Endothelial cell (in vitro differentiated cells): ENCODE measurements around the gene SPTBN4. TPM values are rescaled to one million over a fixed set of nuclear protein-coding genes. Genes with fewer than 3 reads are reported as not detected.

Experiments used
- DNase-seq: peaks from one replicate; pipeline ENCODE4 v3.0.0; 2021; ENCODE audit warnings: low spot score
- H3K27ac Mint-ChIP-seq: one replicate; pipeline ENCODE4 v1.8.0; 2021; ENCODE audit warnings: mixed read lengths, inconsistent platforms; ENCODE audit not compliant: unreplicated experiment
- H3K27me3 Mint-ChIP-seq: one replicate; pipeline ENCODE4 v1.8.0; 2021; ENCODE audit warnings: mild to moderate bottlenecking, moderate library complexity, mixed read lengths, inconsistent platforms; ENCODE audit not compliant: unreplicated experiment
- H3K36me3 Mint-ChIP-seq: one replicate; pipeline ENCODE4 v1.8.0; 2021; ENCODE audit warnings: mild to moderate bottlenecking, low read depth, mixed read lengths, inconsistent platforms; ENCODE audit not compliant: unreplicated experiment
- H3K4me1 Mint-ChIP-seq: one replicate; pipeline ENCODE4 v1.8.0; 2021; ENCODE audit warnings: mild to moderate bottlenecking, mixed read lengths, inconsistent platforms; ENCODE audit not compliant: unreplicated experiment
- H3K4me3 Mint-ChIP-seq: one replicate; pipeline ENCODE4 v1.8.0; 2021; ENCODE audit warnings: mild to moderate bottlenecking, mixed read lengths, inconsistent platforms; ENCODE audit not compliant: unreplicated experiment
- H3K9me3 Mint-ChIP-seq: one replicate; pipeline ENCODE4 v1.8.0; 2021; ENCODE audit warnings: mixed read lengths, inconsistent platforms; ENCODE audit not compliant: unreplicated experiment
- CTCF ChIP-seq: fragments of 200-600 bp; sonication (generic); IDR thresholded peaks from one replicate; pipeline ENCODE4 v1.5.0; 2021; ENCODE audit warnings: antibody characterized with exemption; ENCODE audit not compliant: unreplicated experiment
- total RNA-seq: library from RNA; stranded (reverse); fragmentation: NEBNext Ultra II Directional; extraction: Animal tissue kit (Norgen Biotek cat#: 25700); gene quantifications from one replicate; pipeline ENCODE4 v1.2.1, GENCODE V29; 2021; ENCODE audit not compliant: unreplicated experiment

Gene SPTBN4
- total RNA-seq, 1 donor from 2014 or later = 0.49 TPM

GRCh38 chr19:40598121-40598917, 131.5 kb downstream of the SPTBN4 start:
- no peaks in the 10 kb centered on the region for H3K36me3 Mint-ChIP-seq
- no peaks in the 10 kb centered on the region for H3K9me3 Mint-ChIP-seq
- H3K4me1 Mint-ChIP-seq = peaks cover 22% of the 10 kb centered on the region
- peak; percentile 97 for DNase-seq
- TF ChIP-seq CTCF = peak; percentile 98
- H3K4me3 Mint-ChIP-seq = peak overlapping the region; percentile 51
- H3K27me3 Mint-ChIP-seq = peaks cover 31% of the 10 kb centered on the region
- no peak overlapping the region for H3K27ac Mint-ChIP-seq

- no peak for DNase-seq
- no peak for TF ChIP-seq CTCF
- Mint-ChIP-seq H3K36me3 (no peaks in the 10 kb centered on the region), H3K9me3 (no peaks in the 10 kb centered on the region), H3K4me3 (peak overlapping the region; percentile 51), H3K27me3 (peaks cover 32% of the 10 kb centered on the region), H3K27ac (no peak overlapping the region), H3K4me1 (peaks cover 23% of the 10 kb centered on the region)
These were observed 132.1 kb downstream of the SPTBN4 start for GRCh38 chr19:40598918-40599307.

- DNase-seq = no peak
These were observed 132.6 kb downstream of the SPTBN4 start for GRCh38 chr19:40599331-40599901.

GRCh38 chr19:40599902-40600569, 133.2 kb downstream of the SPTBN4 start:
- no peak for TF ChIP-seq CTCF
- peak overlapping the region; percentile 93 for H3K4me3 Mint-ChIP-seq
- no peak for DNase-seq
- no peaks in the 10 kb centered on the region for H3K9me3 Mint-ChIP-seq
- peaks cover 35% of the 10 kb centered on the region for H3K27me3 Mint-ChIP-seq
- H3K27ac Mint-ChIP-seq = peak overlapping the region; percentile 68
- H3K36me3 Mint-ChIP-seq = no peaks in the 10 kb centered on the region
- peaks cover 26% of the 10 kb centered on the region for H3K4me1 Mint-ChIP-seq

More at GRCh38 chr19:40599331-40599901, 132.6 kb downstream of the SPTBN4 start:
- Mint-ChIP-seq H3K4me3 (peak overlapping the region; percentile 90), H3K4me1 (peaks cover 26% of the 10 kb centered on the region), H3K27me3 (peaks cover 32% of the 10 kb centered on the region), H3K36me3 (no peaks in the 10 kb centered on the region), H3K27ac (peak overlapping the region; percentile 68), H3K9me3 (no peaks in the 10 kb centered on the region)
- no peak for TF ChIP-seq CTCF
